Skeletal muscle satellite cell (primary cell): Measurements from ENCODE around the gene NPFFR1.
"Not testable (repeated sequence)": the region's sequence is repeated elsewhere in the genome, so short reads cannot be mapped to it uniquely, and the experiment has no call there.

Experiments
- H3K27me3 ChIP-seq: 2 replicates; pipeline ENCODE4 v1.7.0; 2013; ENCODE audit warnings: low read length; ENCODE audit not compliant: control insufficient read depth, insufficient read depth
- H3K36me3 ChIP-seq: 2 replicates; pipeline ENCODE4 v1.7.0; 2013; ENCODE audit warnings: mild to moderate bottlenecking, control low read depth, low read length; ENCODE audit not compliant: insufficient read depth
- H3K4me1 ChIP-seq: 2 replicates; pipeline ENCODE4 v1.7.0; 2013; ENCODE audit warnings: low read length; ENCODE audit not compliant: control insufficient read depth, insufficient read depth
- H3K4me2 ChIP-seq: 2 replicates; pipeline ENCODE4 v1.7.0; 2013; ENCODE audit warnings: mild to moderate bottlenecking, low read length
- H3K4me3 ChIP-seq: 2 replicates; pipeline ENCODE4 v1.7.0; 2013; ENCODE audit warnings: low read length
- H3K9ac ChIP-seq: 2 replicates; pipeline ENCODE4 v1.7.0; 2013; ENCODE audit warnings: mild to moderate bottlenecking, low read depth, low read length, moderate library complexity
- H3K9me3 ChIP-seq: replicated peaks from 2 replicates; pipeline ENCODE4 v1.7.0; 2013; ENCODE audit warnings: mild to moderate bottlenecking, control low read depth, low read length

NPFFR1 gene

DNA sequence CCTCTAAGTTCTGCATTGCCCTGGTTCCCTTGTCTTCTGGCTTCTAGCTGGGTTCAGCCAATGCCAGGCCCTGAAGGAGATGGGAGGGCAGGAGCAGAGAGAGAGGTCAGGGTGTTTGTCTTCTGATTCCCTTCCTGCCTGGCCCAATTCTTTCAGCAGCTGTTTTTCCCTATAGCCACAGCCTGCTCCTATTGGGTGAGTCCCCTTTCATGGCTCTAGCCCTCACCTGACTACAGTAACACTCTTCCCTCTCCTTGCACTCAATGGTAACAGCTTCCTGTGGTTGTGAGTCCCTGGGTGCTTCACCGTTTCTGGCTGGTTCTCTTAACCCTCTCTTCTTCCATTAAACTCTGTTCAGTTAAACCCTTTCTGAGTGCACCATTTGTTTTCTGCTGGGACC is 17.1 kb downstream of the NPFFR1 start:
- no peaks in the 10 kb centered on the region for H3K9me3 ChIP-seq
- peaks cover 20% of the 10 kb centered on the region for H3K4me1 ChIP-seq
- H3K27me3 ChIP-seq, result no peaks in the 10 kb centered on the region
- H3K36me3 ChIP-seq, result no peaks in the 10 kb centered on the region
- peak overlapping the region; percentile 4 for H3K9ac ChIP-seq
- H3K4me3 ChIP-seq, result no peak overlapping the region
- H3K4me2 ChIP-seq, result peak overlapping the region; percentile 6

DNA sequence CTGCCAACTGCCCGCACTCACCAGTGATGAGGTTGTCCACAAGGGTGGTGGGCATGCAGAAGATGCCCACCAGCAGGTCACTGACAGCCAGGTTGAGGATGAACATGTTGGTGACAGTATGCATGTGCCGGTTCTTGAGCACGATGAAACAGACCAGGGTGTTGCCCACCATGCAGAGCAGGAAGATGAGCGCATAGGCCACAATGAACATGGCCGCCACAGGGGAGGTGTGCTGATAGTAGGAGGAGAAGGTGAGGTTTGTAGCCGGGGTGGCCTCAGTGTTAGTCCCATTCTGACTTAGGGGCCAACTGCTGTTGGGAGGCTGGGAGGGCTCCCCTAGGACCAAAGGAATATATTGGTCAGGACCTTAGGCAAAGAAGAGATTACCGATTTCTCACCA is 17.7 kb downstream of the NPFFR1 start:
- no peaks in the 10 kb centered on the region for H3K9me3 ChIP-seq
- H3K27me3 ChIP-seq, result no peaks in the 10 kb centered on the region
- no peak overlapping the region for H3K9ac ChIP-seq
- H3K4me1 ChIP-seq, result peaks cover 20% of the 10 kb centered on the region
- no peak overlapping the region for H3K4me3 ChIP-seq
- no peak overlapping the region for H3K4me2 ChIP-seq
- H3K36me3 ChIP-seq, result no peaks in the 10 kb centered on the region

DNA sequence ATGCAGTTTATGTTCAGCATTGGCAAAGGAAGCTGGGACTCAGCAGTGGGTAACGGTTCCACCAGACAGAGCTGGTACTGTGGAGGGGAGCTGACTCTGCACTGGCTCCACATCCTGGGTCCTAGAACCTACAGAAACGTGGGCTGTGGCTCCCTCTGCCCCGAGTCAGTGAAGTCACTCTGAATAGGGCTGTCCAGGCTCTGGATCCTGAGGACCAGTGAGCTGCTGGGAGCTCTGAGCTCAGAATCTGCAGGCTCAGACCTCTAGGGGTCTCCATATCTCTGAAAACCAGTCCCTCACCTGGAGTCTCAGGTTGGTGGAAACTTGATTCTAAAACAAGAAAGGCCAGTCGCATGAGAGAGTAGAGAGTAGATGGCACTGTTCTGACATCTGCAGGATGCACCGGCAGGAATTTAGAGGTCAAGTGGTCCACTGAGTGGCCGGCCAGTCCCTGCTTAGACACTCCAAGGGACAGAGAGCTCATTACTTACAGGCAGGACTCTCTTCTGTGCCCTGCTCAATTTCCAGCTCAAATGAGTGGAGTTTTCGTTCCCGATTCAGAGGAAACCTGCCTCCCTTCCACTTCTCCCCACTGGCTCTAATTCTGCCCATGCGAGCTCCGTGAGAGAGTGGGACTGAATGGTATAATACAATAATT is 18.6 kb downstream of the NPFFR1 start:
- Histone ChIP-seq H3K36me3 (no peaks in the 10 kb centered on the region), H3K4me3 (no peak overlapping the region), H3K9me3 (no peaks in the 10 kb centered on the region), H3K4me1 (peaks cover 20% of the 10 kb centered on the region), H3K9ac (no peak overlapping the region), H3K4me2 (no peak overlapping the region), H3K27me3 (no peaks in the 10 kb centered on the region)

DNA sequence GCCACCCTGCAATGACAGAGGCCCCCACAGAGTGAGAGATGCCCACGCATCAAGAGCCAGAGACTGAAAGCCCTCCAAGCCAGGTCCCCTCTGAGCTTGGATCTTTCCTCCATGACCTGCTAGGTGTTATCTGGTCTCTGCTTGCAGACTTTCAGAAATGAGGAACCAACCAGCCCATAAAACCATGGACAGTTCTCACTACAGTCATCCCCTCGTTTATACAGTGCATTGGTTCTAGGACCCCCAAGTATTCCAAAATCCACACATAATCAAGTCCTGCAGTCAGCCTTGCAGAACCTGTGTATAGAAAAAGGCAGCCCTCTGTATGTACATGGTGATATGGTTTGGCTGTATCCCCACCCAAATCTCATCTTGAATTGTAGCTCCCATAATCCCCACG is 23.1 kb downstream of the NPFFR1 start:
- no peak overlapping the region for H3K4me2 ChIP-seq
- no peaks in the 10 kb centered on the region for H3K36me3 ChIP-seq
- no peaks in the 10 kb centered on the region for H3K4me1 ChIP-seq
- H3K4me3 ChIP-seq, result no peak overlapping the region
- no peak overlapping the region for H3K9ac ChIP-seq
- no peaks in the 10 kb centered on the region for H3K9me3 ChIP-seq
- peaks cover 20% of the 10 kb centered on the region for H3K27me3 ChIP-seq

DNA sequence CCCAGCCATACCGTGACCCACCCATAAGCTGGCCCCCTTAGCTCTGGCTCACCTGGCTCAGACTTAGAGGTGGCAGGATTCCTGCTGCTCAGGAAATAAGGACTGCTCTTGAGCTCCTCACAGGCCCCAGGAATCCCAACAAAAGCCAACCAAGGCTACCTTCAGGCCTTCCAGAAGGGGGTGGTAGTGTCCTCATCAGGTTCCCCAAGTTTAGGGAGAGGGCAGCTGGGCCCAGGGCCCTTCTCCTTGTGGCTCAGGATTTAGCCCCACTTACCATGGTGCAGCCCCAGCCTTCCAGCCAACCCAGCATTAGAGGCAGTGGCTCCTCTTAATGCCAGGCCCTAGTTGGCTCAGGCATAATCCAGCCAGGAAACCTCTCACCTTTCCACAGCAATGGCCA is 23.5 kb downstream of the NPFFR1 start:
- no peak overlapping the region for H3K4me2 ChIP-seq

DNA sequence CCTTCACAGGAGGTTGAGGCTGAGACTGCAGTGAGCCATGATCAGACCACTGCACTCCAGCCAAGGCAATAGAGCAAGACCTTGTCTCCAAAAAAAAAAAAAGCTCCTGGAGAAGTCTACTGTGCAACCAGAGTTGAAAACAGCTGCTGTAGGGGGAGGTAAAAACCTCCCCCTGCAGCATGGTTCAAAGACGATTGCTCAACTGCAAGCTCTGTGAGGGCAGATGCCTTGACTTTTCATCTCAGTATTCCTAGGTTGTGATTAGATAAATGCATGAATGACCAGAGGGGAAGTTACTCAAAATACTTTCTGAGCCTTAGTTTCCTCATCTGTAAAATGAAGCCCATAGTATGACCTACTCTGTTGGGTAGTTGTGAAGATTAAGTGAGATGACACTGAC is 25.6 kb downstream of the NPFFR1 start:
- Histone ChIP-seq H3K27me3 (peaks cover 44% of the 10 kb centered on the region), H3K36me3 (no peaks in the 10 kb centered on the region), H3K4me3 (no peak overlapping the region), H3K4me2 (no peak overlapping the region), H3K9me3 (no peaks in the 10 kb centered on the region), H3K4me1 (no peaks in the 10 kb centered on the region), H3K9ac (no peak overlapping the region)

More for the DNA sequence above, 23.5 kb downstream of the NPFFR1 start:
- Histone ChIP-seq H3K4me3 (no peak overlapping the region), H3K9me3 (no peaks in the 10 kb centered on the region), H3K9ac (no peak overlapping the region), H3K36me3 (no peaks in the 10 kb centered on the region), H3K4me1 (no peaks in the 10 kb centered on the region), H3K27me3 (peaks cover 25% of the 10 kb centered on the region)

DNA sequence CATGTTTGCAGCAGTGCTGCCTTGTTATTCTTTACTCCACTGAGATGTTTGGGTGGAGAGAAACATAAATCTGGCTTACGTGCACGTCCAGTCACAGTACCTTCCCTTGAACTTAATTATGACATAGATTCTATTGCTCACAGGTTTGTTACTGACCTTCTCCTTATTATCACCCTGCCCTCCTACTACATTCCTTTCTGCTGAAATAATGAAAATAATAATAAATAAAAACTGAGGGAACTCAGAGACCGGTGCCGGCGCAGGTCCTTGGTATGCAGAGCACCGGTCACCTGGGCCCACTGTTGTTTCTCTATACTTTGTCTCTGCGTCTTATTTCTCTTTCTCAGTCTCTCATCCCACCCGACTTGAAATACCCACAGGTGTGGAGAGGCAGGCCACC is 26.0 kb downstream of the NPFFR1 start:
- H3K9me3 ChIP-seq, H3K9ac ChIP-seq, H3K4me2 ChIP-seq, H3K4me1 ChIP-seq, H3K4me3 ChIP-seq, H3K36me3 ChIP-seq: not testable (repeated sequence)
- H3K27me3 ChIP-seq, result peaks cover 48% of the 10 kb centered on the region

DNA sequence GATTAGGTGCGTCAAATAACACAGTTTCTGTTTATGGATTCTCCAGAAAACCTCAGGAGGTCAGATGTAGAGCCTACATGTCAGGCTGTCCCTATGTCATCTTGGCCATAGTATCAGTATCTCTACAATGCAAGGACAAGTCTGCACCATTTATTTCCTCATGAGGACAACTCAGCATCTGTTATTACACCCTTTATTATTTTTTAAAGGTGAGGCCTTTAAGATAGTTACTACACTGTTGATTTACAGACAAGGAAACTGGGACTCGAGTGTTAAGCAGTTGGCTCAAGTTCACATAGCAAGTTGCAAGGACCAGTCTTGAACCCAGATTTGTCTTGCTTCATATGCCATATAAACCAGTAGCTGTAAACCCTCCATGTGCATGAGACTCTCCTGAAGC is 27.3 kb downstream of the NPFFR1 start:
- H3K9ac ChIP-seq, result no peak overlapping the region
- no peaks in the 10 kb centered on the region for H3K4me1 ChIP-seq
- no peak overlapping the region for H3K4me3 ChIP-seq
- H3K27me3 ChIP-seq, result peaks cover 59% of the 10 kb centered on the region
- H3K36me3 ChIP-seq, result no peaks in the 10 kb centered on the region
- no peak overlapping the region for H3K4me2 ChIP-seq
- H3K9me3 ChIP-seq, result no peaks in the 10 kb centered on the region

DNA sequence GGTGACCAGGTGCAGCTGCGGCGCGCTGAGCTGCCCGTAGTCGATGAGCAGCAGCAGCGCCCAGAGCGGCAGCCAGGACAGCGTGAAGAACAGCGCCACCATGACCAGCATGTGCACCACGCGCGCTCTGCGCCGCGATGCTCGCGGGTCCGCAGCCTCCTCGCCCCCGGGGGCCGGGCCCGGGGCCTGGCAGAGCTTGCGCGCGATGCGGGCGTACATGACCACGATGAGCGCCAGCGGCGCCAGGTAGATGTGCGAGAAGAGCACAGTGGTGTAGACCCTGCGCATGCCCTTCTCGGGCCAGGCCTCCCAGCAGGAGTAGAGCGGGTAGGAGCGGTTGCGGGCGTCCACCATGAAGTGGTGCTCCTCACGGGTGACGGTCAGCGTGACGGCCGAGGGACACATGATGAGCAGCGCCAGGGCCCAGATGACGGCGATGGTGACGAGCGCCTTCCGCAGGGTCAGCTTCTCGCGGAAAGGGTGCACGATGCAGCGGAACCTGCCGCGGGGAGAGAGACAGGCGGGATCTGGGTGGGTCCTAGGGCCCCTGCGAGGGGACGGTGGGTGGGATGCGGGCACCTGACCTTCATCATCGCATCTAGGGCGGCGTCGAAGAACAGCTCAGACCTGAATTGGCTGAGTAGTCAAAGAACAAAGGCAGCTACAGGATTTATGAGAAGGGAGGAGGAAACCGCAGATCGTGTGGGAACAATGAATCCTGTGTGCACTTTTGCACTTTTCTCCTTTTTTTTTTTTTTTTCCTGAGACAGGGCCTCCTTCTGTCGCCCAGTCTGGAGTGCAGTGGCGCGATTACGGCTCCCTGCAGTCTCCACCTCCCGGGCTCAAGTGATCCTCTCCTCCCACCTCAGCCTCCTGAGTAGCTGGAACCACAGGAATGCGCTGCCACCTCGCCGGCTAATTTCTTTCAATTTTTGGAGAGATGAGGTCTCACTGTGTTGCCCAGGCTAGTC is 28.2 kb downstream of the NPFFR1 start:
- H3K4me3 ChIP-seq, result no peak overlapping the region
- no peaks in the 10 kb centered on the region for H3K9me3 ChIP-seq
- no peak overlapping the region for H3K4me2 ChIP-seq
- H3K4me1 ChIP-seq, result no peaks in the 10 kb centered on the region
- H3K9ac ChIP-seq, result no peak overlapping the region
- H3K27me3 ChIP-seq, result peaks cover 59% of the 10 kb centered on the region
- no peaks in the 10 kb centered on the region for H3K36me3 ChIP-seq

DNA sequence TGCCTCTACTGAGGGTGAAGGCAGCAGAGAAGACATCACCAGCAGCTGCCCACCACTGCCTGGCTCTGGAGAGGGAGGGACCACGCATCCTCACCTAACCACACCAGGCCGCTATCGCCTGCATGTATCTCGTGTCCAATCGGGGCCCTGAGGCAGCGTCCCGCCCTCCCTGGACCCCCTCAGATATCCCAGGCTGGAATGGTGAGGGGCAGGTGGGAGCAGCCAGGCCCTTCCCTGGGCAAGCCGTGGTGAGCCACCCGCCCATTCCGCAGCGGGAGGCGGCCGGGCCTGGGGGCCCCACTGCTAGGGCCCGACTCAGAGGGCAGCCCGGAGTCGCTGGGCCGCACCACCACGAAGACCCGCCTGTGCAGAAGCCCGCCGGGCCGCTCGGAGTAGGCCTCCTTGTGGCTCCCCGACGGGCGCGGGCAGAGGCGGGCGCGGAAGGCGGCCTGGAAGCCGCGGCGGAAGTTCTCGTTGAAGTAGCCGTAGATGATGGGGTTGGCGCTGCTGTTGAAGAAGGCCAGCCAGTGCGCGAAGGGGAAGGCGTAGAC is 29.0 kb downstream of the NPFFR1 start:
- Histone ChIP-seq H3K36me3 (no peaks in the 10 kb centered on the region), H3K27me3 (peaks cover 59% of the 10 kb centered on the region), H3K9me3 (no peaks in the 10 kb centered on the region), H3K9ac (no peak overlapping the region), H3K4me1 (no peaks in the 10 kb centered on the region), H3K4me2 (no peak overlapping the region), H3K4me3 (no peak overlapping the region)

DNA sequence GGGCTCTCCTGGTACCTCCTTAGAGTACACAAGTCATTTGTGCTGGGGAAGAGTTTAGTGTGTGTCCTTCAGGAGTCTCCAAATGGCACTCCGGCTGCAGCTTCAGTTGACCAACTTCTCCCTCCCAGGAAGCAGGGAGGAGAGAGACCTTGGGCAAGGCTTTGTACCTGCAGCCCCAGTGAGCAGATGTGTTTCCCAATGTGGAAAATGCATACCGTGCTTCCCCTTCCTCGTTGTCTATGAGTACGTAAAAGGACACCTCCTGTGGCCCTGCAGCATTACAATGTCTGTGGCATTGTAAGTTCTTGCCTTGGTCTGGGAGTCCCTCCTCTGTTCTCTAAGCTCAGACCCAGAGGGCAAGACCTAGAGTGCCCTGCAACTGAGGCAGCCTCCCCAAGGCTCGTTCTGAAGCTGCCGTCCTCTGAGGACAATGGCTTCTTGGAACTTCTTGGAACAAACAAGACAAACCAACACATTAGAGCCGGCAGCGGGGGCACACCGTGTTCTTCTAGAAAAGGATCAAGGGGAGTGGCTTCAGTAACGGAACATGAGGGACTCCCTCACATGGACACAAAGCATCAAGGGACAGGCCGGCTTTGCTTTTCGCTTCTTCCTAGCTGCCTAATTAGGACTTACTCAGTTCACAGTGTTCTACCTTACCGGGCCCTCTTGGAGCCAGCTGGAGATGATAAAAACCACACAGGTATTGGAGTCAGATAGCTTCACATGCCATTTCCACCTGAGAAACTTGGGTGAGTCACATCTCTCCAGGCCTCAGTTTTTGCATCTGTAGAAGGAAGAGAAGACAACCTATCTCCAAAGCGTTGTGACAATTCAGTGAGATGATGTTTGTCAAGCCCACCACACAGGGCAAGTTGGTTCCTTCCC is 29.7 kb downstream of the NPFFR1 start:
- peaks cover 52% of the 10 kb centered on the region for H3K27me3 ChIP-seq
- H3K36me3 ChIP-seq, result no peaks in the 10 kb centered on the region
- no peak overlapping the region for H3K9ac ChIP-seq
- H3K9me3 ChIP-seq, result no peaks in the 10 kb centered on the region
- no peaks in the 10 kb centered on the region for H3K4me1 ChIP-seq
- H3K4me3 ChIP-seq, result no peak overlapping the region
- no peak overlapping the region for H3K4me2 ChIP-seq
